H1 (cell line): Measurements from ENCODE around the gene MCC. TPM values are rescaled to one million over a fixed set of nuclear protein-coding genes. Genes with fewer than 3 reads are reported as not detected.

ENCODE experiments used
- polyA plus RNA-seq, 7 experiments: library from polyadenylated mRNA; depleted of rRNA in 3 of 7; stranded (reverse) in 5 of 7; unstranded in 2 of 7; fragments of >200 nt in 5 of 7; fragments of 200-250 nt in 2 of 7; gene quantifications; 1 replicate in 5 of 7; 2 replicates in 1 of 7; 4 replicates in 1 of 7; pipeline versions ENCODE4 v1.2.1 to v1.2.3, GENCODE V29; 2011 to 2013; ENCODE audit warnings: missing spikeins in 2 of 7, mixed read lengths in 2 of 7
- total RNA-seq: library from RNA; stranded (reverse); fragmentation: NEBNext Ultra II Directional; extraction: Animal tissue kit (Norgen Biotek cat#: 25700); gene quantifications from 2 replicates; pipeline ENCODE4 v1.2.1, GENCODE V29; 2021
- TF ChIP-seq, protein P1 (sequence below): fragments of 300-600 bp; sonication (generic); IDR thresholded peaks from 2 replicates; pipeline ENCODE4 v1.7.1; 2012; ENCODE audit warnings: low read length, moderate library complexity, mild to moderate bottlenecking, inconsistent platforms; ENCODE audit not compliant: insufficient replicate concordance

MCC gene
- total and polyA plus RNA-seq, 2 of the 8 experiments (the other 6 are each of a cell fraction or from before 2014, with no cell fraction given): 2.6 to 18.3 TPM

DNA sequence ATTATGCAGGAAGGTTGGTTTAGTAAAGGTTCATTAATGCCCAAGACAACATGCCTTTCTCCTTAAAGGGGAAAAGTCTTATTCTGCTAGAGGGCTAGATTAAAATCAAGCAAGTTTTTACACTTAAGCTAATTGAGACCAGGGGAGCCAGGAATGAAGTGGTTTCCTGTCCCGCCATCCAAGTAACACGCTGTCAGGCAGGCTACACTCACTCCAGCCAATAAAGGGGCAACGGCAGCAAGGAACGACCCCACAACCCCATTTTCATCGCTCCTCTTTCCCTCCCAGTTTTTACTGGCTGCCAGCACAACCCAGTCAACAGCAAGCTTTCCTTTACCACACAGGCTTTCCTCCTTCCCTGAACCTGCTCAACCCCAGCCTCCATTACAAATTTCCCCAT is 286.5 kb downstream of the MCC start (continued):
- TF ChIP-seq, protein P1, sequence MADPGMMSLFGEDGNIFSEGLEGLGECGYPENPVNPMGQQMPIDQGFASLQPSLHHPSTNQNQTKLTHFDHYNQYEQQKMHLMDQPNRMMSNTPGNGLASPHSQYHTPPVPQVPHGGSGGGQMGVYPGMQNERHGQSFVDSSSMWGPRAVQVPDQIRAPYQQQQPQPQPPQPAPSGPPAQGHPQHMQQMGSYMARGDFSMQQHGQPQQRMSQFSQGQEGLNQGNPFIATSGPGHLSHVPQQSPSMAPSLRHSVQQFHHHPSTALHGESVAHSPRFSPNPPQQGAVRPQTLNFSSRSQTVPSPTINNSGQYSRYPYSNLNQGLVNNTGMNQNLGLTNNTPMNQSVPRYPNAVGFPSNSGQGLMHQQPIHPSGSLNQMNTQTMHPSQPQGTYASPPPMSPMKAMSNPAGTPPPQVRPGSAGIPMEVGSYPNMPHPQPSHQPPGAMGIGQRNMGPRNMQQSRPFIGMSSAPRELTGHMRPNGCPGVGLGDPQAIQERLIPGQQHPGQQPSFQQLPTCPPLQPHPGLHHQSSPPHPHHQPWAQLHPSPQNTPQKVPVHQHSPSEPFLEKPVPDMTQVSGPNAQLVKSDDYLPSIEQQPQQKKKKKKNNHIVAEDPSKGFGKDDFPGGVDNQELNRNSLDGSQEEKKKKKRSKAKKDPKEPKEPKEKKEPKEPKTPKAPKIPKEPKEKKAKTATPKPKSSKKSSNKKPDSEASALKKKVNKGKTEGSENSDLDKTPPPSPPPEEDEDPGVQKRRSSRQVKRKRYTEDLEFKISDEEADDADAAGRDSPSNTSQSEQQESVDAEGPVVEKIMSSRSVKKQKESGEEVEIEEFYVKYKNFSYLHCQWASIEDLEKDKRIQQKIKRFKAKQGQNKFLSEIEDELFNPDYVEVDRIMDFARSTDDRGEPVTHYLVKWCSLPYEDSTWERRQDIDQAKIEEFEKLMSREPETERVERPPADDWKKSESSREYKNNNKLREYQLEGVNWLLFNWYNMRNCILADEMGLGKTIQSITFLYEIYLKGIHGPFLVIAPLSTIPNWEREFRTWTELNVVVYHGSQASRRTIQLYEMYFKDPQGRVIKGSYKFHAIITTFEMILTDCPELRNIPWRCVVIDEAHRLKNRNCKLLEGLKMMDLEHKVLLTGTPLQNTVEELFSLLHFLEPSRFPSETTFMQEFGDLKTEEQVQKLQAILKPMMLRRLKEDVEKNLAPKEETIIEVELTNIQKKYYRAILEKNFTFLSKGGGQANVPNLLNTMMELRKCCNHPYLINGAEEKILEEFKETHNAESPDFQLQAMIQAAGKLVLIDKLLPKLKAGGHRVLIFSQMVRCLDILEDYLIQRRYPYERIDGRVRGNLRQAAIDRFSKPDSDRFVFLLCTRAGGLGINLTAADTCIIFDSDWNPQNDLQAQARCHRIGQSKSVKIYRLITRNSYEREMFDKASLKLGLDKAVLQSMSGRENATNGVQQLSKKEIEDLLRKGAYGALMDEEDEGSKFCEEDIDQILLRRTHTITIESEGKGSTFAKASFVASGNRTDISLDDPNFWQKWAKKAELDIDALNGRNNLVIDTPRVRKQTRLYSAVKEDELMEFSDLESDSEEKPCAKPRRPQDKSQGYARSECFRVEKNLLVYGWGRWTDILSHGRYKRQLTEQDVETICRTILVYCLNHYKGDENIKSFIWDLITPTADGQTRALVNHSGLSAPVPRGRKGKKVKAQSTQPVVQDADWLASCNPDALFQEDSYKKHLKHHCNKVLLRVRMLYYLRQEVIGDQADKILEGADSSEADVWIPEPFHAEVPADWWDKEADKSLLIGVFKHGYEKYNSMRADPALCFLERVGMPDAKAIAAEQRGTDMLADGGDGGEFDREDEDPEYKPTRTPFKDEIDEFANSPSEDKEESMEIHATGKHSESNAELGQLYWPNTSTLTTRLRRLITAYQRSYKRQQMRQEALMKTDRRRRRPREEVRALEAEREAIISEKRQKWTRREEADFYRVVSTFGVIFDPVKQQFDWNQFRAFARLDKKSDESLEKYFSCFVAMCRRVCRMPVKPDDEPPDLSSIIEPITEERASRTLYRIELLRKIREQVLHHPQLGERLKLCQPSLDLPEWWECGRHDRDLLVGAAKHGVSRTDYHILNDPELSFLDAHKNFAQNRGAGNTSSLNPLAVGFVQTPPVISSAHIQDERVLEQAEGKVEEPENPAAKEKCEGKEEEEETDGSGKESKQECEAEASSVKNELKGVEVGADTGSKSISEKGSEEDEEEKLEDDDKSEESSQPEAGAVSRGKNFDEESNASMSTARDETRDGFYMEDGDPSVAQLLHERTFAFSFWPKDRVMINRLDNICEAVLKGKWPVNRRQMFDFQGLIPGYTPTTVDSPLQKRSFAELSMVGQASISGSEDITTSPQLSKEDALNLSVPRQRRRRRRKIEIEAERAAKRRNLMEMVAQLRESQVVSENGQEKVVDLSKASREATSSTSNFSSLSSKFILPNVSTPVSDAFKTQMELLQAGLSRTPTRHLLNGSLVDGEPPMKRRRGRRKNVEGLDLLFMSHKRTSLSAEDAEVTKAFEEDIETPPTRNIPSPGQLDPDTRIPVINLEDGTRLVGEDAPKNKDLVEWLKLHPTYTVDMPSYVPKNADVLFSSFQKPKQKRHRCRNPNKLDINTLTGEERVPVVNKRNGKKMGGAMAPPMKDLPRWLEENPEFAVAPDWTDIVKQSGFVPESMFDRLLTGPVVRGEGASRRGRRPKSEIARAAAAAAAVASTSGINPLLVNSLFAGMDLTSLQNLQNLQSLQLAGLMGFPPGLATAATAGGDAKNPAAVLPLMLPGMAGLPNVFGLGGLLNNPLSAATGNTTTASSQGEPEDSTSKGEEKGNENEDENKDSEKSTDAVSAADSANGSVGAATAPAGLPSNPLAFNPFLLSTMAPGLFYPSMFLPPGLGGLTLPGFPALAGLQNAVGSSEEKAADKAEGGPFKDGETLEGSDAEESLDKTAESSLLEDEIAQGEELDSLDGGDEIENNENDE: no peak
- TF ChIP-seq, all 59 proteins: peak for 1
